Smooth muscle cell (in vitro differentiated cells): ENCODE measurements around the gene FLNB. TPM values are rescaled to one million over a fixed set of nuclear protein-coding genes. Genes with fewer than 3 reads are reported as not detected.

Experiments used
- DNase-seq: peaks from one replicate; lab custom pipeline; 2025; ENCODE audit not compliant: unreplicated experiment; lab: John Stamatoyannopoulos, UW
- H2AFZ ChIP-seq: fragments of 200-600 bp; sonication (generic); 2 replicates; pipeline ENCODE4 v1.6.0; 2016; ENCODE audit warnings: antibody characterized with exemption, low read depth, mild to moderate bottlenecking
- H3F3A ChIP-seq: fragments of 200-600 bp; sonication (generic); 2 replicates; pipeline ENCODE4 v1.6.0; 2017; ENCODE audit warnings: antibody characterized with exemption, low read depth
- H3K27ac ChIP-seq: fragments of 200-600 bp; sonication (generic); 2 replicates; pipeline ENCODE4 v1.5.1; 2016; ENCODE audit warnings: low read depth, mild to moderate bottlenecking
- H3K27me3 ChIP-seq: fragments of 200-600 bp; sonication (generic); 2 replicates; pipeline ENCODE4 v1.6.1; 2016; ENCODE audit warnings: low read depth, mild to moderate bottlenecking
- H3K36me3 ChIP-seq: fragments of 200-600 bp; sonication (generic); 2 replicates; pipeline ENCODE4 v1.5.1; 2016; ENCODE audit warnings: low read depth
- H3K4me1 ChIP-seq: fragments of 200-600 bp; sonication (generic); 2 replicates; pipeline ENCODE4 v1.5.1; 2016; ENCODE audit warnings: low read depth
- H3K4me2 ChIP-seq: fragments of 200-600 bp; sonication (generic); 2 replicates; pipeline ENCODE4 v1.6.0; 2016; ENCODE audit warnings: mild to moderate bottlenecking
- H3K4me3 ChIP-seq: fragments of 200-600 bp; sonication (generic); 2 replicates; pipeline ENCODE4 v1.5.1; 2016; ENCODE audit warnings: mild to moderate bottlenecking
- H3K79me2 ChIP-seq: fragments of 200-600 bp; sonication (generic); 2 replicates; pipeline ENCODE4 v1.6.0; 2016; ENCODE audit warnings: low read depth, mild to moderate bottlenecking
- H3K9ac ChIP-seq: fragments of 200-600 bp; sonication (generic); 2 replicates; pipeline ENCODE4 v1.6.0; 2016; ENCODE audit warnings: low read depth
- H3K9me3 ChIP-seq: fragments of 200-600 bp; sonication (generic); replicated peaks from 2 replicates; pipeline ENCODE4 v1.5.1; 2016; ENCODE audit warnings: low read depth
- H4K20me1 ChIP-seq: fragments of 200-600 bp; sonication (generic); 2 replicates; pipeline ENCODE4 v1.6.0; 2016; ENCODE audit warnings: low read depth
- CTCF ChIP-seq: fragments of 200-600 bp; sonication (generic); IDR thresholded peaks from 2 replicates; pipeline ENCODE4 v1.5.1; 2017; ENCODE audit warnings: borderline replicate concordance, mild to moderate bottlenecking, antibody characterized with exemption; ENCODE audit not compliant: insufficient read depth, poor library complexity, severe bottlenecking
- WGBS: methylation state at CpG from one replicate; pipeline ENCODE4 v1.1.7; 2016; ENCODE audit warnings: low lambda C conversion rate; 5-methylcytosine and 5-hydroxymethylcytosine counted together
- polyA plus RNA-seq: library from polyadenylated mRNA; unstranded; fragments of >200 nt; fragmentation: Nextera tagmentation; extraction: Ambion mirVana; gene quantifications from 2 replicates; pipeline ENCODE4 v1.2.1, GENCODE V29; 2016
- total RNA-seq: library from RNA; depleted of rRNA; stranded (reverse); fragments of >200 nt; gene quantifications from 2 replicates; pipeline ENCODE4 v1.2.3, GENCODE V29; 2014

FLNB gene
- total and polyA plus RNA-seq, 2 experiments from 2014 or later, result 52.7 to 145 TPM

GRCh38 chr3:58025837-58026569 lies 17.8 kb downstream of the FLNB start:
- Histone ChIP-seq H3K9me3 (no peaks in the 10 kb centered on the region), H3K36me3 (no peaks in the 10 kb centered on the region), H3K27me3 (no peaks in the 10 kb centered on the region), H3K79me2 (peaks cover 100% of the 10 kb centered on the region), H3F3A (peaks cover 12% of the 10 kb centered on the region), H4K20me1 (peaks cover 91% of the 10 kb centered on the region), H3K9ac (no peak overlapping the region), H3K4me2 (no peak overlapping the region), H3K4me1 (peaks cover 5% of the 10 kb centered on the region), H3K27ac (peak overlapping the region; percentile 63), H2AFZ (no peak overlapping the region), H3K4me3 (no peak overlapping the region)
- no peak for TF ChIP-seq CTCF
- WGBS, result 68% methylated on average over 12 of the region's 12 CpGs
- DNase-seq, result no peak

- H2AFZ ChIP-seq, result no peak overlapping the region
- H4K20me1 ChIP-seq, result peaks cover 87% of the 10 kb centered on the region
- WGBS, result 86% methylated on average over 7 of the region's 7 CpGs
- no peak overlapping the region for H3K9ac ChIP-seq
- H3K36me3 ChIP-seq, result no peaks in the 10 kb centered on the region
- no peak overlapping the region for H3K4me3 ChIP-seq
- no peak for DNase-seq
- peak overlapping the region; percentile 63 for H3K27ac ChIP-seq
- TF ChIP-seq CTCF, result no peak
- H3K79me2 ChIP-seq, result peaks cover 98% of the 10 kb centered on the region
- peaks cover 12% of the 10 kb centered on the region for H3F3A ChIP-seq
- H3K4me1 ChIP-seq, result peaks cover 5% of the 10 kb centered on the region
- H3K4me2 ChIP-seq, result no peak overlapping the region
- no peaks in the 10 kb centered on the region for H3K9me3 ChIP-seq
- no peaks in the 10 kb centered on the region for H3K27me3 ChIP-seq
These were observed 18.4 kb downstream of the FLNB start for GRCh38 chr3:58026598-58026997.

GRCh38 chr3:58027704-58028317 lies 19.6 kb downstream of the FLNB start:
- peaks cover 98% of the 10 kb centered on the region for H3K79me2 ChIP-seq
- no peak for TF ChIP-seq CTCF
- H3F3A ChIP-seq, result peaks cover 7% of the 10 kb centered on the region
- peak overlapping the region; percentile 63 for H3K27ac ChIP-seq
- no peak overlapping the region for H3K4me2 ChIP-seq
- DNase-seq, result no peak
- WGBS, result 74% methylated on average over 6 of the region's 6 CpGs
- no peak overlapping the region for H2AFZ ChIP-seq
- peak overlapping the region; percentile 19 for H3K9ac ChIP-seq
- H3K27me3 ChIP-seq, result no peaks in the 10 kb centered on the region
- H3K9me3 ChIP-seq, result no peaks in the 10 kb centered on the region
- H3K4me3 ChIP-seq, result no peak overlapping the region
- no peaks in the 10 kb centered on the region for H3K36me3 ChIP-seq
- H4K20me1 ChIP-seq, result peaks cover 87% of the 10 kb centered on the region
- peaks cover 5% of the 10 kb centered on the region for H3K4me1 ChIP-seq

- H3K27ac ChIP-seq, result peak overlapping the region; percentile 63
- 76% methylated on average over 1 of the region's 1 CpG for WGBS
- peaks cover 84% of the 10 kb centered on the region for H4K20me1 ChIP-seq
- H3K27me3 ChIP-seq, result no peaks in the 10 kb centered on the region
- H3K4me3 ChIP-seq, result no peak overlapping the region
- no peak overlapping the region for H2AFZ ChIP-seq
- no peak for DNase-seq
- H3K9me3 ChIP-seq, result no peaks in the 10 kb centered on the region
- no peak for TF ChIP-seq CTCF
- no peak overlapping the region for H3K9ac ChIP-seq
- H3F3A ChIP-seq, result peaks cover 7% of the 10 kb centered on the region
- H3K4me1 ChIP-seq, result peaks cover 5% of the 10 kb centered on the region
- no peaks in the 10 kb centered on the region for H3K36me3 ChIP-seq
- peaks cover 98% of the 10 kb centered on the region for H3K79me2 ChIP-seq
- no peak overlapping the region for H3K4me2 ChIP-seq
These were observed 20.7 kb downstream of the FLNB start for GRCh38 chr3:58028902-58029301.
